ENCODE data around the gene SLC15A4. TPM values are rescaled to one million over a fixed set of nuclear protein-coding genes. Genes with fewer than 3 reads are reported as not detected.
A peak's percentile ranks its signal among the peaks of the same experiment; 100 is the strongest.

Gene SLC15A4
- total RNA-seq, 1 donor, result 52.5 TPM

DNA sequence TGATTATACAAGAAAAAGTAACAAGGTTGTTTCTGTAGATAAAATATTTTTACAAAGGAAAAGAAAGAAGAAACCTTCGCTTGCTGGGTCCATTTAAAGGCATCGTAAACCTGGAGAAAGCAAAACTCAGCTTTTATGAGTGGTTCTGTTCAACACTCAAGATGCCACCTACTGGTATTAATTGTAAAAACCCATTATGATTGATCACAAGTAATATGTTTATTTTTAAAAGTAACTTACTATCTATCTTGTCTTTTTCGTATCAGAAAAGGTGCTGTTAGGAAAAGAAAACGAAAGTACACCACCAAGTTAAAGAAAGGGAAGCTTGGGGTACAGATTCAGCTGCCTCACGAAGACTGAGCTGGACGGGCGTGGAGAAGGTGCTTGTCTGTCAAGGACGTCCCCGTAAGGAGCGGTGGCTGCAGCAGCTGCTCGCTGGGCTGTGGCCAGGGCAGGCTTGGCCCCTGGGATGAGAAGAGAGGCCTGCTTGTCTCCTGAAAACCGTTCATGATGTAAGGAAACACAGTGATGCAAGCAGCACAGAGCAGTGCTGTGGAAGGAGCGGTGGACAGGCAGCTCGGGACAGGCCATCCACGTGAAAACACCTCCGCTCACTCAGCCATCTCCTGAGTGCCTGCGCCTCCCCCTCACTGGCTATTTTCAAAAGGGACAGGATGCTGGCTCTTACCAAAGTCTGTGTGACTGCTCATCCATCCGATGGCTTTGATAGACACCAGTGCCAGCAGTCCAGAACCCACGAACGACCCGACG is 25.0 kb downstream of the SLC15A4 start:
- TF ChIP-seq, protein P1, sequence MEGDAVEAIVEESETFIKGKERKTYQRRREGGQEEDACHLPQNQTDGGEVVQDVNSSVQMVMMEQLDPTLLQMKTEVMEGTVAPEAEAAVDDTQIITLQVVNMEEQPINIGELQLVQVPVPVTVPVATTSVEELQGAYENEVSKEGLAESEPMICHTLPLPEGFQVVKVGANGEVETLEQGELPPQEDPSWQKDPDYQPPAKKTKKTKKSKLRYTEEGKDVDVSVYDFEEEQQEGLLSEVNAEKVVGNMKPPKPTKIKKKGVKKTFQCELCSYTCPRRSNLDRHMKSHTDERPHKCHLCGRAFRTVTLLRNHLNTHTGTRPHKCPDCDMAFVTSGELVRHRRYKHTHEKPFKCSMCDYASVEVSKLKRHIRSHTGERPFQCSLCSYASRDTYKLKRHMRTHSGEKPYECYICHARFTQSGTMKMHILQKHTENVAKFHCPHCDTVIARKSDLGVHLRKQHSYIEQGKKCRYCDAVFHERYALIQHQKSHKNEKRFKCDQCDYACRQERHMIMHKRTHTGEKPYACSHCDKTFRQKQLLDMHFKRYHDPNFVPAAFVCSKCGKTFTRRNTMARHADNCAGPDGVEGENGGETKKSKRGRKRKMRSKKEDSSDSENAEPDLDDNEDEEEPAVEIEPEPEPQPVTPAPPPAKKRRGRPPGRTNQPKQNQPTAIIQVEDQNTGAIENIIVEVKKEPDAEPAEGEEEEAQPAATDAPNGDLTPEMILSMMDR (IDR thresholded peaks at IDR 0.05; ENCODE audit: extremely low read depth, low read depth, low read length), result peak; percentile 18
- Histone ChIP-seq H3K79me2 (ENCODE audit: insufficient read depth, low read length) (peaks cover 43% of the 10 kb centered on the region), H3K4me2 (ENCODE audit: insufficient read depth, low read length) (no peak overlapping the region), H3K9me3 (ENCODE audit: low read depth, low read length) (no peaks in the 10 kb centered on the region), H3K4me1 (ENCODE audit: insufficient read depth, low read length) (peaks cover 22% of the 10 kb centered on the region), H3K27me3 (ENCODE audit: insufficient read depth, low read length) (no peaks in the 10 kb centered on the region), H3K27ac (ENCODE audit: low read depth, low read length) (no peak overlapping the region), H3K4me3 (ENCODE audit: insufficient read depth, low read length) (no peak overlapping the region), H4K20me1 (ENCODE audit: insufficient read depth, low read length) (peaks cover 20% of the 10 kb centered on the region), H2AFZ (ENCODE audit: low read length) (no peak overlapping the region), H3K36me3 (ENCODE audit: insufficient read depth, low read length) (peaks cover 65% of the 10 kb centered on the region)
- DNase-seq (ENCODE audit: insufficient read length, low spot score, missing footprints), result no peak

DNA sequence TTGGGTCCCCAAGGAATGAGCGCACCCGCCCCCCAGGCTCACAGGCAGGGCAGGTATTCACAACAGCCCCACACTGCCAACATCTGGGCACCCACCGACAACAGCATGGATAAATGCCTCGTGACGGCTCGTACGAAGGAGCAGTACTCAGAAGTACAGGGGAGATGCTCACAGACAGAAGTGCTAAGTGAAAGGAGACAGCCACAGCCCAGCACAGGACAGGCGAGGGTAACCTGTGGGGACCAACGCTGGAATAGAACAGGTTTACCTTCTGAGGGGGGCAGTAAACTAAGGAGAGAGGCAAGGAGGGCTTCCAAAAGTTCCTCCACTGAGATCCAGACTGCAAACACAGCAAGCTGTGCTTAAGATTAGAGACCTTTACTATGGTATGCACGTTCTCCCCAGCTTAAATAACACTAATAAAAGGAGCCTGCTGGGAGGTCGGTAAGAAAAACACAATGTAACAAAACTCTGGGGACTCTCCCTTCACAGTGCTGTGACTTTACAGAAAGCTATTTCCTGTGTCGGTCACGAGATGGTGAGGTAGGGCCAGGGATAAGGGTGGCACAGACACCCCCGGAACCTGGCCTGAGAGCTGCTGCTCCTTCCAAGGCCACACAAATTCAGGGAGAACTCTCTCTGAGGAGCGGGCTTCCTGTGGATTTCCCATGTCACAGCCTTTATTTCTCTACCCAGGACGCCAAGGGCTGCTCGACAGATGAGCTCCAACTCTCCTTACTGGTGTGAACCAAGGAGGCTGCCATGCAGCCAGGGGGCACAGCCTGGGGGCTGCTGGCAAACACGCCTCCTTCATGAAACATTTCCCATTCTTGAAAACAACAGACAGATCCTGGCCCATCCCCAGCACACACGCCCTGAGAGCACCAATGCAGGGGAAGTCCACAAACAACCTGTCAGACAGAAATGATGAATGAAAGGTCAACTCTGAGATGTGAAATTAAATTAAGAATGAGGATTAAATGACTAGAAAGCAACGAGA is 26.3 kb downstream of the SLC15A4 start:
- H4K20me1 ChIP-seq (ENCODE audit: insufficient read depth, low read length), result peaks cover 20% of the 10 kb centered on the region
- peak; percentile 71 for DNase-seq (ENCODE audit: insufficient read length, low spot score, missing footprints)
- no peaks in the 10 kb centered on the region for H3K27me3 ChIP-seq (ENCODE audit: insufficient read depth, low read length)
- H3K36me3 ChIP-seq (ENCODE audit: insufficient read depth, low read length), result peaks cover 69% of the 10 kb centered on the region
- TF ChIP-seq, protein P1 (IDR thresholded peaks at IDR 0.05; ENCODE audit: extremely low read depth, low read depth, low read length), result no peak
- H2AFZ ChIP-seq (ENCODE audit: low read length), result no peak overlapping the region
- H3K79me2 ChIP-seq (ENCODE audit: insufficient read depth, low read length), result peaks cover 30% of the 10 kb centered on the region
- H3K4me1 ChIP-seq (ENCODE audit: insufficient read depth, low read length), result peaks cover 21% of the 10 kb centered on the region
- H3K27ac ChIP-seq (ENCODE audit: low read depth, low read length), result peak overlapping the region; percentile 55
- H3K4me2 ChIP-seq (ENCODE audit: insufficient read depth, low read length), result peak overlapping the region; percentile 61
- no peak overlapping the region for H3K4me3 ChIP-seq (ENCODE audit: insufficient read depth, low read length)
- no peaks in the 10 kb centered on the region for H3K9me3 ChIP-seq (ENCODE audit: low read depth, low read length)

DNA sequence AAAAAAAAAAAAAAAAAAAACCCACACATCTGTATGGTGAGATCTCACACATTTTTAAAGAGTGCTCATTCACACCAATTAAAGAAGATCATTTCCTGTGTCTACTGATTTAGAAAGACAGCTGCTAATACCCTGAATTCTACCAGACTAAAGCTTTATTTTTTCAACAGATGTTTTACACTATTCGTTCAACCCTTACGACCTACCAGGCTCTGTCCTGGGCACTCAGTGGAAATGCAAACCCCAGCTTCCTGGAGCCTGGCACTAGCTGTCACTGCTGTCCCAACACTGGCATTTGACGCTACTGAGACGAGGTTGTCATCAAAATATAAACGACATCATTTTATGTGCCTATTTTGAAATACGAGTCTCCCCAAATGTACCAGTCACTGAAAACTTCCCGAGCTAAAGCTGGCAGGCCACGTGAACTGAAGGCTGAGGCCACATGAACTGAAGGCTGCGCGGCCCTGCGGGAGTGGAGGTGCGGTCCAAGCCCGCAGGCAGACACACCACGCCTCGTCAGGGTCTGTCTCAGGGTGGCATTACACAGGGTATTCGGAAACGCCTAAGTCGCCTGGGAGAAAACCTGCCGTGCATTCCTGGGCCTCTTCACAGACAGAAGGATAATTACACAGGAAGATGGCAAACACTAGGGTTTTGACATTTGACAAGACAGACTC is 27.2 kb downstream of the SLC15A4 start:
- Histone ChIP-seq H2AFZ (ENCODE audit: low read length) (no peak overlapping the region), H3K27ac (ENCODE audit: low read depth, low read length) (peak overlapping the region; percentile 55), H4K20me1 (ENCODE audit: insufficient read depth, low read length) (peaks cover 13% of the 10 kb centered on the region), H3K4me3 (ENCODE audit: insufficient read depth, low read length) (no peak overlapping the region), H3K4me1 (ENCODE audit: insufficient read depth, low read length) (peaks cover 15% of the 10 kb centered on the region), H3K27me3 (ENCODE audit: insufficient read depth, low read length) (no peaks in the 10 kb centered on the region), H3K36me3 (ENCODE audit: insufficient read depth, low read length) (peaks cover 69% of the 10 kb centered on the region), H3K79me2 (ENCODE audit: insufficient read depth, low read length) (peaks cover 22% of the 10 kb centered on the region), H3K9me3 (ENCODE audit: low read depth, low read length) (no peaks in the 10 kb centered on the region), H3K4me2 (ENCODE audit: insufficient read depth, low read length) (peak overlapping the region; percentile 61)
- no peak for DNase-seq (ENCODE audit: insufficient read length, low spot score, missing footprints)
- TF ChIP-seq, protein P1 (IDR thresholded peaks at IDR 0.05; ENCODE audit: extremely low read depth, low read depth, low read length), result no peak

Measured in osteoblast (primary cell).